Activated CD4-positive, alpha-beta T cell treated with anti-CD3 and anti-CD28 coated beads, Interleukin-2, amount 50 U/mL, for 48 hours (primary cell): ENCODE measurements around the gene APEH.
"Not testable (repeated sequence)": the region's sequence is repeated elsewhere in the genome, so short reads cannot be mapped to it uniquely, and the experiment has no call there.

ENCODE experiments used
- DNase-seq, 2 experiments: peaks; one replicate each; pipeline ENCODE4 v3.0.0-alpha.2; 2020

The APEH gene

DNA sequence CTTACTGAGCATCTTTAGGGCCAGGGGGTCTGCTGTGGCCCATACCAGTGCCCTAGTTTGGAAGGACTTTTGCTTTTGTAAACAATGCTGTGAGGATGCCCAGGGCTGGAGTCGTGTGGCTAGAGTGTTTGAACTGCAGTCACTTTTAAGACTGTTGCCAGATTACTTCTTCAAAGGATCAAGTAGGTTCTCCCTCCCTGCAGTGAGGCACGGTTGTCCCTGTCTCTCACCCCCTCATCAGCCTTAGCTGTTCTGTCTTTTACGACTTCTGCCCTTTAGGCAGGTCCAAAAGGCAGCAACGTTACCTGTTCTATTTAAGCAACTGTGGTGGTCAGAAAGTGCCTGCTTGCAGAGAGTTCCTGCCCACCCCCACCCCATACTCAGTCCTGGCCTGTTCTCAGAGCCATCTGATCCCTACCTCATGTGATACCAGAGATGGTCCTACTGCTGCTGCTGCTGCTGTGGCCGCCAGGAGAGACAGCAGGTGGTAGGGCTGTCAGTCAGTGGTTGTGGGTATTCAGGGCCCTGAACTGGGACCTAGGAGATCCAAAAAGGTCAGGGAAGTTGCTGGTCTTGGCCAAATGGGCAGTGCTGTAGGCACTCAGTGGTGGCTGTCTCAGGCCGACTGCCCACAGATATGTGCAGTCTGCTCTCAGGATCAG lies 20.4 kb downstream of the APEH start:
- not testable (repeated sequence) for DNase-seq

DNA sequence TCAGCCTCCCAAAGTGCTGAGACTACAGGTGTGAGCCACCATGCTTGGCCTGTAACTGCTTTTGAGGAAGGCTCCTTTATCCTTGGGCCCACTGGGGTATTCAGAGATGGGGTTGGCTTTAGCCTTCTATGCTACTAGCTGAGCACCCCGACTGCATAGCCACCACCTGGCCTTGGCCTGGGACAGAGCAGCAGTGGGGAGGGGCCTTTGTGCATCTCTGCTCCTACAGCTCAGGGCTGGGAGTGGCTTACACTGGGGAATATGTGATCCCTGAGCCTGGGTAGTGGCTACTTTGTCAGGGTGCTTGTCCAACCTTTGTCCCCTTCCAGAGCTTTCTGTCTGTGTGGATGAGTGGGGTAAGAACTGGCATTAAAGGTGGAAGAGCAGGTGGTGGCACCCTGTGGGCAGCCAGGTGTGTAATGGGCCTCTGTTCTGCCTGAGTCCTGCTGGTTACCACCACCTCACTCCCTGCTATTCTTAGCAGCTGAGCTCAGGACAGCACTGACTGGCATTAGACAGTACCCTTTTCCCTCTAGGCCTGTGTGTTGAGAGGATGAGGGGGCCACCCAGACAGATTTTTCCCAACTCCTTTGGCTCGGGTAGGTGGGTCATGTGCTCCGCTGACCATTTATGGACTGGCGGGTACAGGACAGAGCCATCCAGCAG lies 21.3 kb downstream of the APEH start:
- DNase-seq = not testable (repeated sequence)

DNA sequence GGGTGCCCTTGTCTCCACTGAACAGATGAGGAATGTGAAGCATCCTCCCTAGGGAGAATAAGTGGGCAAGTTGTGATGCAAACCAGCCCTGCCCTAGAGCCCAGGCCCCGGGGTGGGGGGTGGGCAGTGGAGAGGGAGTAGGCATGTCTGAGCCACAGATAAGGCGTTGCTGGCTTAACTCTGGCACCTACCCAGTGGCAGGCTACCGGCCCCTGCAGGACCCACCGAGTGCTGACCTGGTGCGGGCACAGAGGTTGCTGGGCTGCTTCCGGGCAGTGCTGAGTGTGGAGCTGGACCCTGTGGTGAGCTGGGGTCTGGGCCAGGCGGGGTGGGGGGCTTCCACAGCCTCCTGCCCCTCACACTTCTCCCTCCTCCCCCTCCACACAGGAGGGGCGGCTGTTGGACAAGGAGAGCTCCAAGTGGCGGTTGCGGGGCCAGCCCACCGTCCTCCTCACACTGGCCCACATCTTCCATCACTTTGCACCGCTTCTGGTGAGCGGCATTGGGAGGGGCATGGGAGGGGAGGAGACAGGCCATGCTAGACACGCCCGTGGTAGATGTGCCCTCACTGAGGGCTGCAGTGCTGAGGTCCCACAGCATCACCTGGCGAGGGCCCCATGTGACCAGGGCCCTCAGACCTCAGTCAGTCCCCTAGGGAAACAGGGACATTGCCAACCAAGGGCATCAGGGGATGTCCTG lies 25.3 kb downstream of the APEH start:
- DNase-seq = no peak

DNA sequence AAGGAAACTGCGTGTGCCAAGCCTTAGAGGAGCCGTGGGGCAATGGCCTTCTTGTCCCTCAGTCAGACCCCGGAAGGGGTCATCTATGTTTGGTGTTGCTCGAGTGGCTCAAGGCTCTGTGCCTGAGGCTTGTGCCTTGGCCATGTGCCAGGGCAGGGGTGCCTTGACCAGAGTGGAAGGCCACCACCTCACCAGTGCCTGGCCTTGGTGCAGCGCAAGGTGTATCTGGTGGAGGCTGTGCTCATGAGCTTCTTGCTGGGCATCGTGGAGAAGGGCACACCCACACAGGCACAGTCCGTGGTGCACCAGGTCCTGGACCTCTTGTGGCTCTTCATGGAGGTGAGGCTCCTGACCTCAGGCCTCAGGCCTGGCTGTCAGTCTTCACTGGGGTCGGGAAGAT lies 25.9 kb downstream of the APEH start:
- no peak for DNase-seq

DNA sequence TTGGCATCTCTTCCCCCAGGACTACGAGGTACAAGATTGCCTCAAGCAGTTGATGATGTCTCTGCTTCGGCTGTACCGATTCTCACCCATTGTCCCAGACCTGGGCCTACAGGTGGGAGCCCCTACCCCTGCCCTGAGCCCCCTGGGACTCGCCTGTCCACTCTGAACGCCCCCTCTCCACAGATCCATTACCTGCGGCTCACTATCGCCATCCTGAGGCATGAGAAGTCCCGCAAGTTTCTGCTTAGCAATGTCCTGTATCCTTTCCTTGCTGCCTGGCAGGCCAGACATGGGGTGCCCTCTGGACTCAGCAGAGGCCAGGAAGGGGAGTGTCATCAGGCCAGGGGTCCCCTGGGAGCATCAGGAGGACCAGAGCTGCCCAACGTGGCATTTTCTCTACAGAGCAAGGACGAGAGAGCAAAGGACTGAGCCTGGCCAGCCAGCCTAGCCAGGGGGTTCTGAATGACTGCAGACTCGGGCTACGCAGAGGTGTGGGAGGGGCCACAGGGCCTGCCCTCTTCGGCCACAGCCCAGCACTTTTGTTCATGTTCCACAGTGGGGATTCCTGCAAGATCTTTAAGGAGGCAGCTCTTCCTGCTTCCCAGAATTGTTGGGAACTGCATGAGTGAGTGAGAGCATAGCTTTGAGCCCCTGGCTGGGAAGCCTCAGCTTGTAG lies 26.4 kb downstream of the APEH start:
- no peak for DNase-seq

DNA sequence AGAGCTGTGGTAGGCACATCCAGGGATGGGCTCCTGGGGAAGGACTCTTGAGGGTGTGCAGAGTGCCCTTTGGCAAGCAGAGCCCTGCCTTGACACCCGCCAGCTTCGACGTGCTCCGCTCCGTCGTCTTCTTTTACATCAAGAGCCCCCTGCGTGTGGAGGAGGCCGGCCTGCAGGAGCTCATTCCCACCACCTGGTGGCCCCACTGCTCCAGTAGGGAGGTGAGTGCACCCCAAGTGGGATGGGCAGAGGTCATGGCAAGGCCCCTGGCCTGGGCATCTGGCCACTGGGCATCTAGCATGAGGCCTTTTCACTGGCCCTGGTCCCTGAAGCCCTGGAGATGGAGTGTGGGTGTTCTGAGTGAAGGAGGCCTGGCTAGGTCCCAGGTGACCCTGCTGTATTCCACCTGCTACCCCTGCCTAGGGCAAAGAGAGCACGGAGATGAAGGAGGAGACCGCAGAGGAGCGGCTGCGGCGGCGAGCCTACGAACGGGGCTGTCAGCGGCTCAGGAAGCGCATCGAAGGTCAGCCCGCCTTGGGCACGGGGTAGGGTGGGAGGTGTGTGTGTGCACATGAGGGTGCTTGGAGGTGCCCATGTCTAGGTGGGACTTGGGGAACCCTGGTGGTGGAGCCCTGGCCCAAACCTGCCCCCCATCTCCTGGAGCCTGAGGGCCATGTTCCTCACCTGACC lies 27.4 kb downstream of the APEH start:
- no peak for DNase-seq

DNA sequence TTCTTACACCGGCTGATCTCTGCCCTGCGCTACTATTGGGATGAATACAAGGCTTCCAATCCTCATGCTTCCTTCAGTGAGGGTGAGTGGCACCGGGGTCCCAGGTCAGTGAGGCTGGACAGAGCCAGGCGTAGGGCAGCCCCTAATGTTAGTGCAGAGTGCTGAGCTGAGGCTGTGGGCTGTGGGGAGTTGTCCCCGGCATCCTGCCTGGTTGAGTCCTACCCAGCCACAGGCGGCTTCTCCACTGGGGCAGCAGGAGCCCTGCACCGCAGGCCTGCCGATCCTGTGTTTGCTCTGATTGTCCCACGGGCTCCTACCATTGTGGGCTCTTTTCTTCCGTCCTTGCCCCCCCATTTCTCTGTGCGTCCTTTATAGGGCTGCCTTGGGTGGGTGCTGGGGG lies 28.5 kb downstream of the APEH start:
- no peak for DNase-seq

DNA sequence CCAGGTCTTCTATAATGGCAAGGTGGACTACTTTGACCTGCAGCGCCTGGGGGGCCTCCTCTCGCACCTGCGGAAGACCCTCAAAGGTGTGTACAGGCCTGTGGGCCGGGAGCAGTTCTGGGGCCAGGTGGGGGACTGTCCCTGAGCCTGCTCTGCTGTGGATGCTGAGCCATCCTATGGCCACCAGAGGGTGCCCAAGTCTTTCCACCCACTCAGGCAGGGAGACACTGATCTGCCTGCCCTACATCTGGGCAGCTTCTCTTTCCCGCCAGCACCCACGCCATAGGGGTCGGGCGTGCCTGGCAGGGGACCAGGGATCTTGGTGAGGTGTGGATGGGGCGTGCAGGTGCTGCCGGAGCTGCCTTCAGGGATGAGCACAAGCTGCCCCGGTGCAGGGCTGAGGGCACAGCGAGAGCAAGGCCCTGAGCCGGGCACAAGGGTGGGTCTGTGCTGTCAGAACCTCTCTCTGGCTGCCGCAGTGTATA lies 29.3 kb downstream of the APEH start:
- DNase-seq = peak; percentile 65 to 71

DNA sequence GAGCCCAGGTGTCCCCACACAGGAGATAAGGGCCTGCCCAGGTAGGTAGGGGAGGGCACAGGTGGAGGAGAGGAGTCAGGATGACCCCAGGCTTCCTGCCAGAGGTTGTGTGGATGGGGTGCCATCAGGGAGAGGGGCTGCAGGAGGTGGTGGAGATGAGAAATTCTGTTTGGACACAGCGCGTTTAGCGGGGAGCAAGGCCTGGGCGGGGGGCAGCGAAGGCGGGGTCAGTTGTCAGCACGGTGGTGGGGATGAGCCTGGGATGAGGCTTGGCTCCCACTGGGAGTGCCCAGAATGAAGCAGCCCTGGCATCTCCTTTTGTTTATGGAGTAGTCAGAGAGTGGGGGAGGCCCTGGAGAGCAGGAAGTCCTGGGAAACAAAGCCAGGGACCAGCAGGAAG lies 29.8 kb downstream of the APEH start:
- no peak for DNase-seq

DNA sequence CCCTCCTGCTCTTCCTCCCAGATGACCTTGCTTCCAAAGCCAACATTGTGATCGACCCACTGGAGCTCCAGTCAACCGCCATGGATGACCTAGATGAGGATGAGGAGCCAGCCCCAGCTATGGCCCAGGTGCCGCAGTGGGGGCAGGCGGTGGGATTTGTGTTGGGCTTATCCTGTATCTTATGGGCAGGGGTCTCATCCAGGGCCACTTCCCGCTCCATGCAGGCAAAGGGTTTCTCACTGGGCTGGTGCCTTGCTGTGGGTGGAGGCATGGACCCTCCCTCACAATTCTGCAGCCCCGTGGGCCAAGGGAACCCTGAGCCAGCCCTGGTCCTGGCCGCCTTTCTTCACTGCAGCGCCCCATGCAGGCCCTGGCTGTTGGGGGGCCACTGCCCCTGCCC lies 30.5 kb downstream of the APEH start:
- DNase-seq = no peak

DNA sequence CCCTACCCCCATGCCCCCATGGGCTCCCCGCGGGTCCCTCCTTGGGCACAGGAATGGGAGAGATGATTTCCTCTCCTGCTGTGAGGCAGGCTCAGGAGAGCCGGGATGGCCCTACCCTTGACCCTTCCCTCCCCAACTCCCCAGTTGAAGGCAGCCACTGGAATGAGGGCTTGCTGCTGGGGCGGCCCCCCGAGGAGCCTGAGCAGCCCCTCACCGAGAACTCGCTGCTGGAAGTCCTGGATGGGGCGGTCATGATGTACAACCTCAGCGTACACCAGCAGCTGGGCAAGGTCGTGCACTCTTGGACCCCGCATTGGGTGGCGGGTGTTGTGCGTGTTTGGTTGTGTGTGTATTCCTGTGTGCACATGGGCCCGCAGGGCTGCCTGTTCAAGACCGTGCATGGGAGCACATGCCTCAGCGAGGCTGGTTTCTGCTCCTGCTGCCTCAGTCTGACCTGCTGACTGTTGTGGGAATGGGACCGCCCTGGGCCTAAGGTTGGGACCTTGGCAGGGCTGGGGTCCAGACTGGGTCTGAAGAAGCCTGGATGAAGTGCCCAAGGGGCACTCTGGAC lies 31.3 kb downstream of the APEH start:
- no peak for DNase-seq

DNA sequence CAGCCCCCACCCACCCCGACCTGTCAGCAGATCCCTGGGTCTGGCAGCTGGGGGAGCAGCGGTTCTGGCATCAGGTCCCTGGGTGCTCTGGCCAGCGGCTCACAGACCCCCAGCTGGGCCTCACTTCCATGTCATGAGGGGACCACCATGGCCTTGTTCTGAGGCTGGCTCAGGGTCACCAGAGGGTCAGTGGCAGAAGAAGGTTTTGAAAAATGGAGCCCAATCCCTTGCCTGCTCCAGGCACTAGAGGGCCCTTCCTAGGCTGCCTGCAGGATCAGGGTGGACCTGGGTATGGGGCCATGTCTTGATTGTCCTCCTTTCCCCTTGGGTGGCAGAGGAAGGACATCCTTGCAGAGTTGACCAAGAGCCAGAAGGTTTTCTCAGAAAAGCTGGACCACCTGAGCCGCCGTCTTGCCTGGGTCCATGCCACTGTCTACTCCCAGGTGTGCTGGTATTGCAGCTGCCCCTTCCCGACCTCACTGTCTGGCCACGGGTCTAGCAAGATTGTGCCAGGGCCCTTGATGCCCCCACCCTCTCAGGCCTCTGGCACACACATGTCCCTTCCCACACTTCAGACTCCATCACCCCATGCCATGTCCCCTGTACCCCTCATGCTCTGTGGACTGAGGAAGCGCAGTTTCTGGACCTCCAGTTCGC lies 32.4 kb downstream of the APEH start:
- DNase-seq = no peak

DNA sequence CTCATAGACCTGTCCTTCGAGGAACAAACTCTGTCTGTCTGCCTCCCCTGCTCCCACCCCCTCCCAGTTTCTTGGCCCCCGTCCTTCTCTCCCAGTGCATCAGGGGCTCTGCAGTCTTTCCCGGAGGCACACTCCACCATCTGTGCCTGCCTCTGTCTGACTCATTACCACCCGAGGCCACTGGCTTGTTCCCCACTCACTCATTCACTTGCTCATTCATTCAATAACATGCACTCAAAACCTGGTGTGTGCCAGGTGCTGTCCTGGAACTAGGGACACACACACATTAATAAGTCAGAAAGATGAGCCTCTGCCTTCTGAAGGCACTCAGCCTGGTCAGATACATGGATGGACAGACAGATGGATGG lies 32.9 kb downstream of the APEH start:
- no peak for DNase-seq

DNA sequence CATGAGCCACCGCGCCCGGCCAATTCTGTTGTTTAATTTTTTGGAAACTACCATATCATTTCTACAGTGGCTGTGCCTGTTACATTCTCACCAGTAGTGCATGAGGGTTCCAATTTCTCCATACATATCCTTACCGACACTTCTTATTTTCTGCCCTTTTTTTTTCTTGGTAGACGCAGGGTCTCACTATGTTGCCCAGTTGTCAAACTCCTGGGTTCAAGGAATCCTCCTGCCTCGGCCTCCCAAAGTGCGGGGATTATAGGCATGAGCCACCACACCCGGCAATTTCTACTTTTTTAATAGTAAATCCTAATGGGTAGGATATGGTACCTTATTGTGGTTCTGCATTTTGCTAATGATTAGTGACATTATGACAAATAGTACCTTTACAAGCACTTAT lies 35.7 kb downstream of the APEH start:
- no peak for DNase-seq

DNA sequence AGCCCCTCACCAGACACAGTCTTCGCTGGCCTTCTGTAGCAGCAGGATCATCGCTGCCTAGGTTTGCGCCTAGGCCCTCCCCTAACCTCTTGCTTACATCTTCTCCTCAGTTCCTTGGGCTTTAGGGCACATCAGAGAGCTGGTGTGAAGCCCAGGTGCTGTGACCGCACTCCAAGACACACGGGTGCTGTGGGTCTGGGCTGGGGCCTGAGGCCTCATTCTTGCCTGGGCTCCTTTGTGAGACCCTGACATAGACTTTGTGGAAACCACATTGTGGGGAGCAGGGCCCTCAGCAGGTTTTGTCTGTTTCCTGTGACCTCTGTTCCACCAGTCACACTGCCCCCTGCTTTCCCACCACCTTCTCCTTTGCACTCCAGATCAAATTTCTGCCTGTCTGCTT lies 37.3 kb downstream of the APEH start:
- no peak for DNase-seq

DNA sequence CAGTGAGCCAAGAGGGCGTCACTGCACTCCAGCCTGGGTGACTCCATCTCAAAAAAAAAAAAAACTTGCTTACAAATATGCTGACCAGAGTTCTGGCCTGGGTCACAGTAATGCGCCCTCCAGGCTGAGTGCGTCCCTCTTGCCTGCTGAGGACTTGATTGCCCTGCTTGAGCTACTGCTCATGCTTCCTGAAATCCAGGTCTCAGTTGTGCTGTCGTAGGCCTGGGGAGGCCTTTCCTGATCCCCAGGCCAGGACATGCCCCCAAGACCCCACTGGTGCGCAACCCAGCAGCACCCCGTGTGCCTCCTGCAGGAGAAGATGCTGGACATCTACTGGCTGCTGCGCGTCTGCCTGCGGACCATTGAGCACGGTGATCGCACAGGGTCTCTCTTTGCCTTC lies 38.0 kb downstream of the APEH start:
- DNase-seq = no peak

DNA sequence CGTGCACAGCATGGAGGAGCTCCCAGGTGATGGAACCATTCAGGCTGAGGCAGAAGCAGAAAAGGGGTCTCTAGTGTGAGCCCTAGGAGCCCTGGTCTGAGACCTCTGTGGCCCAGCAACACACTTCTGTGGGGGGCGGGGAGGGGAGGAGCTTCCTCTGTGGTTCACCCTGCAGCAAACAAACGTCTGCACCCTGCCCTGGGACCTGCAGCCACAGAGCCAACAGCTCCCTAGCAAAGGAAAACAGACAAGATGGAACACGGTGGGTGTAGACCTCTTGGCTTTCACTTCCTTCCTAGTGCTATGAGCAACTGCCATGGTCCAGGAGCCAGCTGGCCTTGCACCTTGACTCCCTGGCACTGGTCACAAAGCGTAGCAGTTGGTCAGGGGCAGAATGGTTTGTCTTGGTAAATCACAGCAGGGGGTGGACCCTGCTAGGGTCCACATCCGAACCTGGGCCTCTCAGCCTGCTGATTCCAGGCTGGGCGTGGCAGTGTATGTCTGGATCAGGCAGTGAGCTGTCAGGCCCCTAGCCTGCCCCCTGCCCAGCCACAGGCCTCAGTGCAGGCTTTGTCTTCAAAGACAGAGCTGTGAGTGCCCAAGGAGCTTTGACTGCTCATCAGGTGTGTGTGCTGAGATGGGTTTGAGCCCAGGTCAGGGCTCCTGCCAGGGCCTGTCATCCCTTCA lies 38.6 kb downstream of the APEH start:
- no peak for DNase-seq

DNA sequence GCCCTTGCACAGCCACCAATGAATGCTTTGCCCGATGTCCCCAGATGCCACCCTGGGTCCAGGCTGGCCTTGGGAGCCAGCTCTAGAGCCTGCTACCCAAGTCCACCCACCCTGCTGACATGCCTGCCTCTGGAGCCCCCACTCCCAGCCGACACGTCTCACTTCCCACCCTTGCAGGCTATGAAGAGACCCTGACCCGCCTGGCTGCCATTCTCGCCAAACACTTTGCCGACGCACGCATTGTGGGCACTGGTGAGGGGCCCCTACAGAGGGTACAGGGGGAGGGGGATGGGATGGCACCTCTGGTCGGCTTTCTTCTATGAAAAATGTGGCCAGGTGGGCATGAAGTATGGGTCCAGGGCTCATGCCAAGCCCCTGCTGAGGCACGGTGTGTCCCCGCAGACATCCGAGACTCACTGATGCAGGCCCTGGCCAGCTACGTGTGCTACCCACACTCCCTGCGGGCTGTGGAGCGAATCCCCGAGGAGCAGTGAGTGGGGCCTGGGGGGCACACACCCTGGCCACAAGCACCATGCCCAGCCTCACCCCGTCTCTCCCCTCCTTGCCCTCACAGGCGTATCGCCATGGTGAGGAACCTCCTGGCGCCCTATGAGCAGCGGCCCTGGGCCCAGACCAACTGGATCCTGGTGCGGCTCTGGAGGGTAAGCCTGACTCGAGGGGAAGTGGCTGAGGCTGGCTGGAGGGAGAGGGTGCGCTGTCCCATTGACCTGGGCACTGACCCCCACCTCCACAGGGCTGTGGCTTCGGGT lies 39.4 kb downstream of the APEH start:
- DNase-seq = no peak

DNA sequence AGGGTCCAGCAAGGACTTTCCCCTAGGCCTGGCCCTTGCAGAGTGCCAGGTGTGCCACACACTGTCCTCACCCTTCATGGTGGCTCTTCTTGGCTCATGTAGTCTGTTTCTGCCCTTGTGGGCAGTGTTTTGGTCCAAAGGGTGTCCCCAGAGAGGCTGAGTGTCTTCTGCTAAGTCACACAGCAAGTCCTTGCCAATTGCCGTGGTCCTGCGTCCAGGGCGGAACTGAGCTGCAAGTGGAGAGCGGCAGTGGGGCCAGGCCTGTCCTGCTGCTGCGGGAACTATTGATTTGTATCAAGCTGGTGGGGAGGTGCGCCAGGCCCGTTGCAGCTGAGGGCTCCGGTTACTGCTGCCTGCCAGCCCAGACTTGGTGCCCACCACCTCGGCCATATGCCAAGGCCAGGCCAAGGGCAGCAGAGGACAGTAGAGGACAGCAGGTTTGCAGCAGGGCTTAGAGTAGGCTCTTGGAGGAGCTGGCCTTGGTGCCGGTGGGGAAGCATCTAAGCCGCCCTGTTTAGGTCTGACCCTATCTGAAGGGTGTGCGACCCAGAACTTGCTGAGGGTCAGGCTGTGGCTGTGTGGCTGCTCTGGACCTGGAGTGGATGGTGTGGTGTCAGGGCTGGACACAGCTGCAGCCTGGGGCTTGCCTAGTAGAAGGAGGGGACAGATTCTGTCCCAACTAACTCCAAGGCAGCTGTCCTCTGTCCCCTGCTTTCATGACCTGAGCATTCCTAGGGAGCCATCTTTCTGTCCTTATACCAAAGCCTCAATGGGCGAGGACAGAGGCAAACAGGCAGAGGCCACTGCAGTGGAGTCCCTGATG lies 40.8 kb downstream of the APEH start:
- DNase-seq = no peak

DNA sequence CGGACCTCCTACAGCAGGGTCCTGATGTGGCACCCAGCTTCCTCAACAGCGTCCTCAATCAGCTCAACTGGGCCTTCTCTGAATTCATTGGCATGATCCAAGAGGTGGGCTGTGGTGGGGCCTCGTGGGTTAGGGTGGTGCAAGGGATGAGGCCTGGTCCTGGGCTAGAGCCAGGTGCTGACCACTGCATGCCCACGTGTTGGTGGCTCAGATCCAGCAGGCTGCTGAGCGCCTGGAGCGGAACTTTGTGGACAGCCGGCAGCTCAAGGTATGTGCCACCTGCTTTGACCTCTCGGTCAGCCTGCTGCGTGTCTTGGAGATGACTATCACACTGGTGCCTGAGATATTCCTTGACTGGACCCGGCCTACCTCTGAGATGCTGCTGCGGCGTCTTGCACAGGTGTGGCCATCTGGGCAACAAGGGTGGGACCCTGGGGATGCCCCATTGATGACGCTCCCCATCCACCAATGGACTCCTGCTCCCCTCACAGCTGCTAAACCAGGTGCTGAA lies 41.5 kb downstream of the APEH start:
- no peak for DNase-seq
